Subcutaneous adipose tissue (tissue), 4 donors: ENCODE measurements around the gene PLBD2. TPM values are rescaled to one million over a fixed set of nuclear protein-coding genes. Genes with fewer than 3 reads are reported as not detected.

Experiments
- total RNA-seq, 4 donors: library from RNA; depleted of rRNA; stranded (reverse); fragments of >200 nt; gene quantifications; one replicate each; pipeline ENCODE4 v1.1.0, GENCODE V29; 2016
- TF ChIP-seq, protein P1 (sequence below): fragments of 450-650 bp; IDR thresholded peaks from one replicate; pipeline ENCODE4 v1.5.1; 2016; ENCODE audit warnings: low read depth, mild to moderate bottlenecking, control low read depth, antibody characterized with exemption, moderate library complexity

Gene PLBD2
- total RNA-seq, 4 donors from 2014 or later: 31.8 to 69.7 (median 59.5) TPM

DNA sequence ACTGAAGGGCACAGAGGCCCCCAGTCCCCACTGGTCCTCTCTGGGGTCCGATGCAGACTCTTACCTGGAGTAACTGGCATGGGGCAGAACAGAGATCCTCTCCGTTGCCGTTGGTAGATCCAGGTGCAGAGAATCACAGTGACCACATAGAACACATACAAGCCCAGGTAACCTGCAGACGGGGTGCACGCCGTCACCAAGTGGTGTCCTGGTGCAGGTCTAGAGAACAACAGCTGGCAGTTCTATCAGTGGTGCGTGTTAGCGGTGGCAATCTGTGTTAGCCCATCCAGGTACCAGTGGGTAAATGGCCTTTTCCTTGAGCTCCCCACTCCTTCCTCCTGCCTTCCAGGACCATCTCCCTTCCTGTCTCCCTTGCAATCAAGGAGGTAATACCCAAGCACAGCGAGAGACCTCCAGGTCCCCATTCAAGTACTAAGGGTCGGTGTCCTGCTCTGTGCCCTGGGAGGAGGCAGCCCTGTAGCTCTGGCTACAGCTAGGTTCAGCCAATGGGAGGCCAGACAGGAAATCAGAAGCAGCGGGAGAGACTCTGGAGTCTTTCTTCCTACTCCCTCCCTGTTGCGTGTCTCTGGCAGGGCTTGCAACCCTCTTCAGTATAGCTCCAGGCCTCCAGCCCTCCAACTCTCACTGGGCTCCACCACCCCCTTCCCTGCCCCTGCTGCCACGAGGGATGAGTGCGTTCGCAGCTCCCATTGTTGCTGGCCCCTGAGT is 39.3 kb upstream of the PLBD2 start:
- TF ChIP-seq, protein P1, sequence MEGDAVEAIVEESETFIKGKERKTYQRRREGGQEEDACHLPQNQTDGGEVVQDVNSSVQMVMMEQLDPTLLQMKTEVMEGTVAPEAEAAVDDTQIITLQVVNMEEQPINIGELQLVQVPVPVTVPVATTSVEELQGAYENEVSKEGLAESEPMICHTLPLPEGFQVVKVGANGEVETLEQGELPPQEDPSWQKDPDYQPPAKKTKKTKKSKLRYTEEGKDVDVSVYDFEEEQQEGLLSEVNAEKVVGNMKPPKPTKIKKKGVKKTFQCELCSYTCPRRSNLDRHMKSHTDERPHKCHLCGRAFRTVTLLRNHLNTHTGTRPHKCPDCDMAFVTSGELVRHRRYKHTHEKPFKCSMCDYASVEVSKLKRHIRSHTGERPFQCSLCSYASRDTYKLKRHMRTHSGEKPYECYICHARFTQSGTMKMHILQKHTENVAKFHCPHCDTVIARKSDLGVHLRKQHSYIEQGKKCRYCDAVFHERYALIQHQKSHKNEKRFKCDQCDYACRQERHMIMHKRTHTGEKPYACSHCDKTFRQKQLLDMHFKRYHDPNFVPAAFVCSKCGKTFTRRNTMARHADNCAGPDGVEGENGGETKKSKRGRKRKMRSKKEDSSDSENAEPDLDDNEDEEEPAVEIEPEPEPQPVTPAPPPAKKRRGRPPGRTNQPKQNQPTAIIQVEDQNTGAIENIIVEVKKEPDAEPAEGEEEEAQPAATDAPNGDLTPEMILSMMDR: no peak

DNA sequence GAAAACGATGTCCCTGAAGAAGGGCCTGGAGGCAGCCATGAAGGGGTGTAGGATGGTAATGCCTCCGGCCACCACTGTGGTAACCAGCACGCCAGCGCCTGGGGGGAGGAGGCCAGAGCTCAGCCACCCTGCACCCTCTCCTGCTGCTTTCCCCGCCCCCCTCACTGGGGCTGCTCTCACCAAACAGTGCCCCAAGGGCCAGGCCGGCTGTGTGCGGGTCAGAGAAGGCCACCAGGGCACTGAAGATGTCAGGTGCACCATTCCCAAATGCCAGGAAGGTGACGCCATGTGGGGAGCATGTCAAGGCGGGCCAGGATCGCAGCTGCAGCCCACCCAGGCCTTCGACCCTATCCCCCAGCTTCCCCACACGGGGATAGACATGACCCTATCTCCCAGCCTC is 38.0 kb upstream of the PLBD2 start:
- TF ChIP-seq, protein P1: no peak

DNA sequence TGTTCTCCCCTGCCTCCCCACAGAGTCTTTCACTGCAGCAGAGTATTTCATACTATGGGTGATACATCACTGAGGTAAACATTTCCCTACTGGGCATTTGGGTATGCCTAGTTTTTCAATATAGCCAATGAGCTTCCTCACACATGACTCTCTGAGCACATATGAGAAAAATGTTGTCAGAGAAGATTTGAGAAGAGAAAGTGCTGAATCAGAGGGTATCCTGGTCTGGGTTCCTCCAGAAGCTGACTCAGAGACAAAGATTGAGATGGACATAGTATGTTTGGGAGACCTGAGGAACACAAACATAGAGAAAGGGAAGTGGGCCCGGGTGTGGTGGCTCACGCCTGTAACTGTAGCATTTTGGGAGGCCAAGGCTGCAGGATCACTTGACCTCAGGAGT is 36.0 kb upstream of the PLBD2 start:
- TF ChIP-seq, protein P1: no peak

DNA sequence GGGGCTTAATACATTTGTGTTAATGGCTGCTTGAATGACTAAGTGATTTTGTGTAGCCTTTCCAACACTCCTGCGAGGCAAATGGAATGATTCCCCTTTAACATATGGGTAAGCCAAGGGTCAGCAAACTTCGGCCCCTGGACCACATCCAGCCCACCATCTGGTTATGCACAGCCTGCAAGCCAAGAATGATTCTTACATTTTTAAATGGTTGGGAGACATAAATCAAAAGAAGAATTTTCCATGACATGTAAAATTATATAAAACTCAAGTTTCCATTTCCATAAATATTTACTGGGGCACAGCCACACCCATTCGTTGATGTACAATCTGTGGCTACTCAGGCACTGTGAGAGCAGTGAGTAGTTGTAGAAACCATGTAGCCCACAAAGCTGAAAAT is 32.5 kb upstream of the PLBD2 start:
- TF ChIP-seq, protein P1: no peak

DNA sequence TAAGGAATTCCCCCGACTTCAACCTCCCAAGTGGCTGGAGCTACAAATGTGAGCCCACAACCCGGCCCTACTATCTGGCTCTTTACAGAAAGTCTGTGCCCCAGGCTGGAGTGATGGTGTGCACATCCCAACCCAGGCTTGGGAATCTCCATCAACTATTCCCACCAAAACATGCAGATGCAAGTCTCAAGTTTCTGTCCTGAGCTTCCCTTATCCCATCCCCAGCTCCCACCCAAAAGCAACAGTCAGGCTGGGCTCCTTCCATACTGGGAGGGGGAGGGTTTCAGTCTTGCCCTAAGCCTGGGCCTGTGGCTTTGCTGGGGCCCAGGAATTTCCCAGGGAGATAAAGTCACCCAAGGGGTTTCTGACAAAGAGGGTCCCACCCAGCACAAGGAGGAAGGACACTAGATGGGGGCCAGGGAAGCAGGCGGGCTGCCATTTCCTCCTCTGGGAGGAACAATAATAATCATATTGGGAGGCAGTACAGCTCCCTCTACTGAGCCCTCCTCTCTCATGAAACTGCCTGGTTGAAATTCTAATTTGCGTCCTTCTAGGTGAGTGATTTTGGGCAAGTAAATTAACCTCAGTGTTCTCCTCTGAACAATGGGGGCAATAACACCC is 31.5 kb upstream of the PLBD2 start:
- TF ChIP-seq, protein P1: no peak

DNA sequence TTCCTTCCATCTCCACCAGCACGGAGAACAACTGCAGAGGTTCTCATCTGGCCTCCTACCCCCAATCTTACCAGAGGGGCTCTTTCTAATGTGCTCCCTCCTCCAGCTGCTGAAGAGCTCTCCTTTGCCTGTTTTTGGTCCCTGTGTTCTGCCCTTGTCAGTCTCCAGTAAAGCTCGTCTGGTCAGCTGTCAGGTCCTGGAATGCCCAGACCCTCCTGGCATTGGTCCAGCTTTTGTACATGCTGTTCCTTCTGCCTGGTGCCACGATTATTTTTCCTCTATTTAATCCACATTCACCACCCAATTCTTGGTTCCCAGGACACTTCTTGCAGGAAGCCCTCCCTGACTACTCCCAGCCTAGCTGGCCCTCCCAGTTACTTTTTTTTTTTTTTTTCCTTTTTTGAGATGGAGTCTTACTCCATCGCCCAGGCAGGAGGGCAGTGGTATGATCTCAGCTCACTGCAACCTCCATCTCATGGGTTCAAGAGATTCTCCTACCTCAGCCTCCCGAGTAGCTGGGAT is 30.0 kb upstream of the PLBD2 start:
- TF ChIP-seq, protein P1: no peak

DNA sequence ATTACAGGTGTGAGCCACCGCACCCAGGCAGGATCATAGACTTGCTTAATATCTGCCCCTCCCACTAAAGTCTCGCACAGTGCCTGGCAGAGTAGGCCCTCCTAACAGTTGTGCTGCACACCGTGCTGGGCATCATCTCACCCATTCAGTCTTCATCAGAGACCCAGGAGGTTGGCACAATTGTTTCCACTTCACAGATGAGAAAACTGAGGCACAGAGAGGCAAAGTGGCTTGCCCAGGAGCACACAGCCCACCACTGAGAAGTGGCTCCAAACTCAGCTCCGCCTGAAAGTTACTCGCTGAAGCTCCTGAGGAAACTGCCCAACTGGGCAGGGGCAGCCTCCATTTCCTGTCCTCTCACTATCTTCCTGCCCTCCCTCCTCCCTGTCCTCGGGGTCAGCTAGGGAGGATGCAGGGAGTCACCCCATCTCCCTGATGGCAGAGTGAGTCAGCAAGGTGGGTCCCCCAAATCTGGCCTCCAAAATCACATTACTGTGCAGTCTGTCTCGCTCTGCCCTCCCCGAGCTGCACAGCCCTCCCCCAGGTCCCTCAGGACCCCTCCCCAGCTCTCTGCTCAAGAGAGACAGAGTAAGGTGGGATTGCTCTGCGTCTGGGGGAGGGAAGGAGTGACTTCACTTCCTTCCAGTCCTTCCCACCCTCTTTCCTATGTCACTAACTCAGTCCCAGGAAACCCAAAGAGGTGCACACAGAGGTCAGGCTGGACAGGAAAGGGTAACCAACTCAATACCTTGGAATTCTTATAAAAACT is 29.2 kb upstream of the PLBD2 start:
- TF ChIP-seq, protein P1: no peak
